Cerebellar nuclear complex (tissue), 1 donor: ENCODE results near the gene PGAP2.

ENCODE experiments used
- DNase-seq, 2 experiments: peaks; one replicate each; lab custom pipeline; 2025; lab: John Stamatoyannopoulos, UW

The PGAP2 gene

GRCh38 chr11:3832816-3833215 lies 24.5 kb downstream of the PGAP2 start:
- no peak for DNase-seq

GRCh38 chr11:3833449-3833848 lies 25.1 kb downstream of the PGAP2 start:
- DNase-seq, result no peak

- DNase-seq, result no peak
Observed at GRCh38 chr11:3834349-3834663, 25.9 kb downstream of the PGAP2 start.

- DNase-seq, result no peak
Observed at GRCh38 chr11:3834664-3835461, 26.5 kb downstream of the PGAP2 start.

- no peak for DNase-seq
Observed at GRCh38 chr11:3835751-3836150, 27.4 kb downstream of the PGAP2 start.

GRCh38 chr11:3836903-3837302 lies 28.5 kb downstream of the PGAP2 start:
- DNase-seq, result no peak

- DNase-seq, result no peak
Observed at GRCh38 chr11:3837793-3838192, 29.4 kb downstream of the PGAP2 start.

GRCh38 chr11:3838504-3838903 lies 30.1 kb downstream of the PGAP2 start:
- DNase-seq, result no peak

- DNase-seq, result no peak
Observed at GRCh38 chr11:3840004-3840869, 31.9 kb downstream of the PGAP2 start.

- DNase-seq, result no peak
Observed at GRCh38 chr11:3840870-3841425, 32.6 kb downstream of the PGAP2 start, which contains the start of gene RHOG. RHOG (minus strand) TSS chr11:3840959; CDS start chr11:3828138, 12,821 bp downstream.

- peak in 1 of 2 experiments; percentile 18 for DNase-seq
Observed at GRCh38 chr11:3841426-3842350, 33.3 kb downstream of the PGAP2 start.

- no peak for DNase-seq
Observed at GRCh38 chr11:3843326-3843725, 35.0 kb downstream of the PGAP2 start.

- no peak for DNase-seq
Observed at GRCh38 chr11:3845246-3845645, 36.9 kb downstream of the PGAP2 start.

GRCh38 chr11:3845670-3846069 lies 37.3 kb downstream of the PGAP2 start:
- no peak for DNase-seq

- no peak for DNase-seq
Observed at GRCh38 chr11:3849297-3849874, 41.0 kb downstream of the PGAP2 start.

GRCh38 chr11:3853545-3853842 lies 45.1 kb downstream of the PGAP2 start:
- no peak for DNase-seq

GRCh38 chr11:3853899-3854659 lies 45.7 kb downstream of the PGAP2 start:
- DNase-seq, result no peak

- no peak for DNase-seq
Observed at GRCh38 chr11:3854660-3854976, 46.3 kb downstream of the PGAP2 start.

- peak in 1 of 2 experiments; percentile 82 for DNase-seq
Observed at GRCh38 chr11:3854977-3855807, 46.8 kb downstream of the PGAP2 start, which contains the start of gene STIM1. STIM1 (plus strand) TSS chr11:3855664; CDS start chr11:3856271, 607 bp downstream.
